Trophoblast cell (in vitro differentiated cells and primary cell): Measurements from ENCODE around the gene FAM72C.
"Not testable (repeated sequence)": the region's sequence is repeated elsewhere in the genome, so short reads cannot be mapped to it uniquely, and the experiment has no call there.

Source experiments
- DNase-seq, 2 donors: peaks; one replicate each; pipeline ENCODE4 v3.0.0-alpha.2; 2016
- H2AFZ ChIP-seq: 2 replicates; pipeline ENCODE4 v1.6.1; 2013; ENCODE audit warnings: low read length, moderate library complexity, mild to moderate bottlenecking; ENCODE audit not compliant: insufficient read depth, poor library complexity
- H2AK5ac ChIP-seq: 2 replicates; pipeline ENCODE4 v1.6.1; 2013; ENCODE audit warnings: mild to moderate bottlenecking, low read length
- H2BK120ac ChIP-seq: 2 replicates; pipeline ENCODE4 v1.6.1; 2013; ENCODE audit warnings: low read length, mild to moderate bottlenecking, moderate library complexity; ENCODE audit not compliant: insufficient read depth, poor library complexity
- H2BK12ac ChIP-seq: 2 replicates; pipeline ENCODE4 v1.6.1; 2013; ENCODE audit warnings: mild to moderate bottlenecking, low read length, moderate library complexity
- H2BK5ac ChIP-seq: 2 replicates; pipeline ENCODE4 v1.6.1; 2013; ENCODE audit warnings: low read length, low read depth, moderate library complexity, mild to moderate bottlenecking; ENCODE audit not compliant: poor library complexity
- H3K14ac ChIP-seq: 2 replicates; pipeline ENCODE4 v1.6.1; 2013; ENCODE audit warnings: mild to moderate bottlenecking, low read length
- H3K18ac ChIP-seq: 2 replicates; pipeline ENCODE4 v1.6.1; 2013; ENCODE audit warnings: mild to moderate bottlenecking, low read length
- H3K23ac ChIP-seq: 2 replicates; pipeline ENCODE4 v1.6.1; 2013; ENCODE audit warnings: low read length
- H3K27ac ChIP-seq: 2 replicates; pipeline ENCODE4 v1.5.1; 2013; ENCODE audit warnings: low read depth, mild to moderate bottlenecking, inconsistent platforms, low read length, moderate library complexity
- H3K27me3 ChIP-seq: 2 replicates; pipeline ENCODE4 v1.6.1; 2013; ENCODE audit warnings: inconsistent platforms, mild to moderate bottlenecking, low read length, moderate library complexity; ENCODE audit not compliant: insufficient read depth
- H3K36me3 ChIP-seq, 2 experiments: 1 replicate in 1 of 2; 2 replicates in 1 of 2; pipeline ENCODE4 v1.6.1; 2013; ENCODE audit warnings: low read length in 2 of 2, mild to moderate bottlenecking in 2 of 2, moderate library complexity in 1 of 2; ENCODE audit not compliant: insufficient read depth in 2 of 2, control insufficient read depth in 1 of 2
- H3K4ac ChIP-seq: 2 replicates; pipeline ENCODE4 v1.6.1; 2013; ENCODE audit warnings: low read depth, mild to moderate bottlenecking, low read length, moderate library complexity
- H3K4me1 ChIP-seq, 2 experiments: 1 replicate in 1 of 2; 2 replicates in 1 of 2; pipeline ENCODE4 v1.6.1; 2013; ENCODE audit warnings: low read length in 2 of 2, mild to moderate bottlenecking in 2 of 2, moderate library complexity in 1 of 2; ENCODE audit not compliant: insufficient read depth in 2 of 2, control insufficient read depth in 1 of 2
- H3K4me2 ChIP-seq: 2 replicates; pipeline ENCODE4 v1.6.1; 2013; ENCODE audit warnings: inconsistent platforms, mild to moderate bottlenecking, low read length, moderate library complexity
- H3K4me3 ChIP-seq: 2 replicates; pipeline ENCODE4 v1.5.1; 2013; ENCODE audit warnings: mild to moderate bottlenecking, low read depth, low read length, inconsistent platforms
- H3K79me1 ChIP-seq: one replicate; pipeline ENCODE4 v1.6.1; 2013; ENCODE audit warnings: low read length
- H3K79me2 ChIP-seq: 2 replicates; pipeline ENCODE4 v1.6.1; 2013; ENCODE audit warnings: low read length, mild to moderate bottlenecking; ENCODE audit not compliant: control insufficient read depth, insufficient read depth, poor library complexity
- H3K9ac ChIP-seq: 2 replicates; pipeline ENCODE4 v1.6.1; 2013; ENCODE audit warnings: mild to moderate bottlenecking, low read length
- H3K9me3 ChIP-seq: 2 replicates; pipeline ENCODE4 v1.6.1; 2013; ENCODE audit warnings: low read depth, mild to moderate bottlenecking, control low read depth, inconsistent platforms, low read length; ENCODE audit not compliant: insufficient read depth
- H4K12ac ChIP-seq: 2 replicates; pipeline ENCODE4 v1.6.1; 2013; ENCODE audit warnings: low read depth, mild to moderate bottlenecking, low read length, moderate library complexity
- H4K8ac ChIP-seq: 2 replicates; pipeline ENCODE4 v1.6.1; 2013; ENCODE audit warnings: low read depth, mild to moderate bottlenecking, low read length, moderate library complexity
- H4K91ac ChIP-seq: one replicate; pipeline ENCODE4 v1.6.1; 2013; ENCODE audit warnings: low read depth, mild to moderate bottlenecking, low read length, moderate library complexity
- WGBS: extraction: QIAGEN DNeasy Blood & Tissue Kit; methylation state at CpG from one replicate; pipeline ENCODE4 v1.1.7; 2013; ENCODE audit warnings: missing lambda C conversion rate; ENCODE audit not compliant: insufficient read length, insufficient coverage; ENCODE audit errors: extremely low coverage; 5-methylcytosine and 5-hydroxymethylcytosine counted together

FAM72C gene

DNA sequence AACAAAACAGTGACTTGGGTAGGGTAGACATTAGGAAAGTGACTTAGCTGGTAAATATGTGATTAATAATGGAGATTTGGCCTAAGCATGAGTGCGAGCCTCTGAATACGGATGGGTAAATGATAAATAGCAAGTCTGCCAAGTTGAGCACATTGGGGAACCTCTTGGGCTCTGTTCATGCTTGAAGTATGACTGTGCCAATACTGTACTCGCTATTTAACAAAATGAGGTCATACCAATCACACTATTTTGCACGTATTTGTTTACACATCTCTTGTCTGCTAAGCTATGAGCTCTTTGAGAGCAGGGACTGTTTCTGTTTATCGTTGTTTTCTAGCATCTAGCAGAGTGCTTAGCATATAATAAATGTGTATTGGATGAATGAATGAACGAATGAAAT, 24.2 kb upstream of the FAM72C start:
- no CpG with 5 or more reads among the region's 6 CpGs for WGBS
- not testable (repeated sequence) for H3K23ac ChIP-seq, DNase-seq, H3K27me3 ChIP-seq, H4K91ac ChIP-seq, H4K8ac ChIP-seq, H2BK120ac ChIP-seq, H2BK5ac ChIP-seq, H3K4ac ChIP-seq, H3K14ac ChIP-seq, H3K36me3 ChIP-seq, H2AK5ac ChIP-seq, H3K4me3 ChIP-seq, H3K9ac ChIP-seq, H3K4me2 ChIP-seq, H4K12ac ChIP-seq, H3K9me3 ChIP-seq, H2BK12ac ChIP-seq, H3K4me1 ChIP-seq, H3K18ac ChIP-seq, H3K27ac ChIP-seq, H3K79me1 ChIP-seq, H3K79me2 ChIP-seq, H2AFZ ChIP-seq

DNA sequence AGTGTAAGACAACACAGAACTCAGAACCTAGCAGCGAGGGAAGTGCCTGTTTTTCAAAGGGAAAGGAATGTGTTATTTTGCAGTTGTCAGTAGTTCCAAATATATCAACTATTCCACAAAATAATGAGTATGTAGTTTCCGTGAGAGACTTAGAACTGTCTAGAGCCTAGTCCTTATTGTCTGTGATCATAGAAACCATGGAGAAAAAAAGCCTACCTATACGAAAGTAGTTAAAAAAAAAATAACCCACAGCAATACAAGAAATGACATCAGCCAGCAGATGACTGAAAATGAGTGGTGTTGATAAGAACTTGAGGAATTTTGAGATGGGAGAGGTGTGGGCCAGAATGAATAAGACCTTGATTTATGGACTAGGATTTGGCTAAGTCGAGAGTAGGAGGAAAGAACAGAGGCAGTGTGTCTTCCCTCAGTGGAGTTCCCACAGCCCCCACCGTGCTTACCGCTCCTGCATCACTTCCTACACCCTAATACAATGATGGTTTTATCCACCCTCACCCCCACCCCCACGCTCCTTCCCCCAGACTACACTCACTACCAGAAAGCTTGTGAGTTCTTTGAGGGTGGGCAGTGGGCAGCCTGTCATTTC, 21.6 kb upstream of the FAM72C start:
- not testable (repeated sequence) for H4K12ac ChIP-seq, H3K23ac ChIP-seq, H3K9me3 ChIP-seq, H3K14ac ChIP-seq, H3K4me3 ChIP-seq, H2AK5ac ChIP-seq, H2AFZ ChIP-seq, H2BK12ac ChIP-seq, H3K18ac ChIP-seq, H3K36me3 ChIP-seq, H3K79me1 ChIP-seq, H3K4ac ChIP-seq, H3K9ac ChIP-seq, H3K27me3 ChIP-seq, DNase-seq, H3K4me2 ChIP-seq, H2BK5ac ChIP-seq, H4K8ac ChIP-seq, H3K27ac ChIP-seq, H3K4me1 ChIP-seq, H4K91ac ChIP-seq, H2BK120ac ChIP-seq, H3K79me2 ChIP-seq
- WGBS = no CpG with 5 or more reads among the region's 7 CpGs

DNA sequence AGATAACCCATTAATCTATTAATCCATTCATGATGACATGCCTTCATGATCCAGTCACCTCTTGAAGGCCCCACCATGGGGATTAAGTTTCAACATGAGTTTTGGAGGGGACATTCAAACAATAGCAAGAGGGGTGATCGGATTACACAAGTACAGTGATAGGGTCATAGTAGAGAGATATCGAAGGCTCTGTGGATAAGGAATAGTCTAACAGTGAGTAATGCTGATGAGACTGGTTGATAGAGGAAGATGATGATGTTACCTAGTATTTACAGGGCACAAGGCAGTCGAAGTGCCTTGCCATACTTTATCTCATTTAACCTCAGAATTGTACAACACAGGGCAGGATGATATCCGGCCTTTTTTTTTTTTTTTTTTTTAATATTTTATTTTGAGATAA, 18.9 kb upstream of the FAM72C start:
- H3K27ac ChIP-seq, H2AFZ ChIP-seq, H4K91ac ChIP-seq, H3K9ac ChIP-seq, H2BK5ac ChIP-seq, H3K4me1 ChIP-seq, H3K27me3 ChIP-seq, H3K79me2 ChIP-seq, H2BK12ac ChIP-seq, H3K36me3 ChIP-seq, H3K4me3 ChIP-seq, H3K9me3 ChIP-seq, H3K79me1 ChIP-seq, H2BK120ac ChIP-seq, H3K4me2 ChIP-seq, H3K4ac ChIP-seq, H3K23ac ChIP-seq, H4K8ac ChIP-seq, H3K14ac ChIP-seq, H3K18ac ChIP-seq, H2AK5ac ChIP-seq, DNase-seq, H4K12ac ChIP-seq: not testable (repeated sequence)
- no CpG with 5 or more reads among the region's 4 CpGs for WGBS

DNA sequence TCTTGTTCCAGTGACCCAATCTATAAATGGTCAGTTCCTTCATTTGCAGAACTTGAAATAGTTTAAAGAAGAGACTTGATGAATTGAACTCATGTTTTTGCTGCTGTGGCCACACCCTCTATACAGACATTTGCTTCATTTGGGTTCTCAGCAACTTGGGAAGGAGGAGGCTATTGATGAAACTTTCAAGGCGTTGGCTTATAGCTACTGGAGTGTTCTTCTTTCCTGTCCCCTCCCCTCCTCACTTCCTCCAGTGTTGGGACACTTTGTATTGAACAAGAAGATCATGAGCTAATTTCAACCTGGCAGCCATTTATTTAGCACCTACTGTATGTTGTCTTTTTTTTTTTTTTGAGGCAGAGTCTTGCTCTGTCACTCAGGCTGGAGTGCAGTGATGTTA, 17.9 kb upstream of the FAM72C start:
- not testable (repeated sequence) for DNase-seq, H4K8ac ChIP-seq

More for the DNA sequence above, 17.9 kb upstream of the FAM72C start:
- H3K4me2 ChIP-seq, H3K14ac ChIP-seq, H3K9ac ChIP-seq, H3K4me3 ChIP-seq, H3K18ac ChIP-seq, H3K4ac ChIP-seq, H4K12ac ChIP-seq, H2BK120ac ChIP-seq, H3K23ac ChIP-seq, H4K91ac ChIP-seq, H3K36me3 ChIP-seq, H2AFZ ChIP-seq, H3K27ac ChIP-seq, H3K27me3 ChIP-seq, H2AK5ac ChIP-seq, H3K79me2 ChIP-seq, H3K9me3 ChIP-seq, H3K4me1 ChIP-seq, H2BK5ac ChIP-seq, H3K79me1 ChIP-seq, H2BK12ac ChIP-seq: not testable (repeated sequence)
- no CpG with 5 or more reads among the region's 1 CpG for WGBS
